GM19455 (cell line): ENCODE measurements around the gene NR2F1-AS1.
"Not testable (repeated sequence)": the region's sequence is repeated elsewhere in the genome, so short reads cannot be mapped to it uniquely, and the experiment has no call there.

ENCODE experiments used
- ATAC-seq: cut with Tn5 transposase; IDR thresholded peaks from one replicate; pipeline ENCODE4 v1.9.1; 2021; ENCODE audit not compliant: unreplicated experiment

NR2F1-AS1 gene

GRCh38 chr5:93576994-93577853 is 3.8 kb downstream of the NR2F1-AS1 start:
- ATAC-seq = no peak

GRCh38 chr5:93575461-93576414 is 5.3 kb downstream of the NR2F1-AS1 start:
- ATAC-seq = no peak

- no peak for ATAC-seq
These were observed 6.3 kb downstream of the NR2F1-AS1 start for GRCh38 chr5:93574491-93575305.

GRCh38 chr5:93573354-93574351 is 7.4 kb downstream of the NR2F1-AS1 start:
- ATAC-seq = no peak

GRCh38 chr5:93572608-93573353 is 8.2 kb downstream of the NR2F1-AS1 start:
- no peak for ATAC-seq

GRCh38 chr5:93572101-93572607 is 8.9 kb downstream of the NR2F1-AS1 start:
- ATAC-seq = no peak

GRCh38 chr5:93571114-93571949 is 9.7 kb downstream of the NR2F1-AS1 start:
- ATAC-seq = no peak

- ATAC-seq = no peak
These were observed 10.5 kb downstream of the NR2F1-AS1 start for GRCh38 chr5:93570294-93571113.

- ATAC-seq = no peak
These were observed 11.5 kb downstream of the NR2F1-AS1 start for GRCh38 chr5:93569300-93570160.

GRCh38 chr5:93567424-93567823 is 13.6 kb downstream of the NR2F1-AS1 start:
- ATAC-seq = no peak

- no peak for ATAC-seq
These were observed 14.9 kb downstream of the NR2F1-AS1 start for GRCh38 chr5:93566091-93566490.

- ATAC-seq = no peak
These were observed 23.9 kb downstream of the NR2F1-AS1 start for GRCh38 chr5:93557021-93557604.

- ATAC-seq = not testable (repeated sequence)
These were observed 31.4 kb downstream of the NR2F1-AS1 start for GRCh38 chr5:93549594-93549993.

- no peak for ATAC-seq
These were observed 35.1 kb downstream of the NR2F1-AS1 start for GRCh38 chr5:93545872-93546271.

GRCh38 chr5:93532370-93532769 is 48.6 kb downstream of the NR2F1-AS1 start:
- ATAC-seq = no peak

- ATAC-seq = not testable (repeated sequence)
These were observed 59.2 kb downstream of the NR2F1-AS1 start for GRCh38 chr5:93521815-93522214.
